AG09309 (cell line): ENCODE data around the gene KRT16.

Experiments used
- DNase-seq: peaks from one replicate; pipeline ENCODE4 v3.0.0-alpha.2; 2010; ENCODE audit warnings: low read depth
- H3K4me3 ChIP-seq: 2 replicates; pipeline ENCODE4 v1.5.1; 2011; ENCODE audit warnings: mild to moderate bottlenecking, low read depth, low read length, moderate library complexity; ENCODE audit not compliant: control insufficient read depth
- TF ChIP-seq, protein P1 (sequence below): IDR thresholded peaks from 2 replicates; pipeline ENCODE4 v1.5.1; 2011; ENCODE audit warnings: mild to moderate bottlenecking, low read depth, low read length, inconsistent platforms; ENCODE audit not compliant: insufficient read depth, control insufficient read depth; ENCODE audit errors: missing control alignments

Gene KRT16

DNA sequence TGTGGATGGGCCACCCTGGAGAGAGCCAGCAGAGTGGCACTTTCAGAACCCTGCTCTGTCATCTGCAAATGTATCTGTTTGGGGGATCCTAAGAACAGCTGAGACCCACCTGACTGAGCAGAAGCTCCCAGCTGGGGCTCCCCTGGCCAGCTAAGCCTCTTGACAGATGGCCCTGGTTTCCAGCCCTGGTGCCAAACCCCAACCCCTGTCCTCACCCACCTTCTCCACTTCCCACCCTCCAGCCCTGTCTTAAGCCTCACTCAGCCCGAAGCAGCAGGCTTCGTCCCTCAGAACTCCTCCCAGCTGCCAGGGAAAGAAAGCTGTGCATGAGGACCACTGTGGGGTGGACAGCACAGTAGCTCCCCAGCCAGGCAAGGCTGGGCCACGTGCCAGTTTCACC lies 37.2 kb downstream of the KRT16 start:
- TF ChIP-seq, protein P1, sequence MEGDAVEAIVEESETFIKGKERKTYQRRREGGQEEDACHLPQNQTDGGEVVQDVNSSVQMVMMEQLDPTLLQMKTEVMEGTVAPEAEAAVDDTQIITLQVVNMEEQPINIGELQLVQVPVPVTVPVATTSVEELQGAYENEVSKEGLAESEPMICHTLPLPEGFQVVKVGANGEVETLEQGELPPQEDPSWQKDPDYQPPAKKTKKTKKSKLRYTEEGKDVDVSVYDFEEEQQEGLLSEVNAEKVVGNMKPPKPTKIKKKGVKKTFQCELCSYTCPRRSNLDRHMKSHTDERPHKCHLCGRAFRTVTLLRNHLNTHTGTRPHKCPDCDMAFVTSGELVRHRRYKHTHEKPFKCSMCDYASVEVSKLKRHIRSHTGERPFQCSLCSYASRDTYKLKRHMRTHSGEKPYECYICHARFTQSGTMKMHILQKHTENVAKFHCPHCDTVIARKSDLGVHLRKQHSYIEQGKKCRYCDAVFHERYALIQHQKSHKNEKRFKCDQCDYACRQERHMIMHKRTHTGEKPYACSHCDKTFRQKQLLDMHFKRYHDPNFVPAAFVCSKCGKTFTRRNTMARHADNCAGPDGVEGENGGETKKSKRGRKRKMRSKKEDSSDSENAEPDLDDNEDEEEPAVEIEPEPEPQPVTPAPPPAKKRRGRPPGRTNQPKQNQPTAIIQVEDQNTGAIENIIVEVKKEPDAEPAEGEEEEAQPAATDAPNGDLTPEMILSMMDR: no peak
- H3K4me3 ChIP-seq: no peak overlapping the region
- no peak for DNase-seq

DNA sequence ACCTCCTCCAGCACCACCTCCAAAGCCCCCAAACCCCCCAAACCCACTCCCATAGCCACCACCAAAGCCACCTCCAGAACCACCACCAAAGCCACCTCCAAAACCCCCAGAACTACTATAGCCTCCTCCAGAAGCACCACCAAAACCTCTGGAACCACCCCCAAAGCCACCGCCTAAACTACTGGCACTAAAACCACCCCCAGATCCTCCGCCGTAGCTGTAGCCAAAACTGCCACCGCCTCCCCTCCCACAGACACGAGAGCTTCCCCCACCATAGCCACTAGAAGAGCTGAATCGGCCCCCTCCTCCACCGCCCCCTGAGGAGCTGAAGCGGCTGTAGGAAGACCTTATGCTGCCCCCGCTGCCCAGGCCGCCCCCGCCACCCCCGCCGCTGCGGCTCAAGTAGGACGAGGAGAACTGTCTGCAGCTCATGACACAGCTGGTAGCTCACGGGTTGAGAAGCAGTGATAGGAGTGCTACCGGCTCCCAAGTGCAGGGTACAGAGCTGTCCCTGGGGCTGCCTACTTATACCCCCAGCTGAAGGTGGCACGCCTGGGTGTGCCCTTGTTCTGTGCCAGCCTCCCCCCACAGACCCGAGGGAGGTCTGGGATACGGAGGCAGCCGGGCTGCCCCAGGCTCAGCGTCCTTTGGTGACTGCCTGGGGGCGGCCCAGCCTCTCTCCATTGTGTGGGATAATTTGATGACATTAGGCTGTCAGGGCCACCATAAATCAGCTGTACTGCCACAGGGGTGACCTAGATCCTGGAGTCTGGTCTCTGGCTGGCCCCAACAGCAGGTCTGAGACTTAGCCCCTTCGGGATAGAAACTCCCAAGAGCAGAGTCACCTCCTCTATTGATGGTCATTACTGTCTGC lies 40.8 kb downstream of the KRT16 start, which contains the start of gene KRT9:
KRT9 (minus strand) TSS at position 499 of the 874 bp plus-strand sequence; CDS start at position 432, 67 bp downstream.
- TF ChIP-seq, protein P1: no peak
- no peak for DNase-seq
- H3K4me3 ChIP-seq: no peak within 1 kb of the TSS

DNA sequence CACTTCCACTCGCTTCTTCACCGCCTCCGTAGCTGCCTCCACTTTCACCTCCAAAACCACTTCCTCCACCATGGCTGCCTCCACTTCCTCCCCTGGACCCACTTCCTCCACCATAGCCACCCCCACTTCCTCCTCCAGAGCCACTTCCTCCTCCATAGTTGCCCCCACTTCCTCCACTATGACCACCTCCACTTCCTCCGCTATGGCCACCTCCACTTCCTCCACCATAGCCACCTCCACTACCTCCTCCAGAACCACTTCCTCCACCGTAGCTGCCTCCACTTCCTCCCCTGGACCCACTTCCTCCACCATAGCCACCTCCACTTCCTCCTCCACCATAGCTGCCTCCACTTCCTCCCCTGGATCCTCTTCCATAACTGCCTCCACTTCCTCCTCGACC lies 45.2 kb downstream of the KRT16 start:
- TF ChIP-seq, protein P1: no peak
- no peak overlapping the region for H3K4me3 ChIP-seq
- no peak for DNase-seq

DNA sequence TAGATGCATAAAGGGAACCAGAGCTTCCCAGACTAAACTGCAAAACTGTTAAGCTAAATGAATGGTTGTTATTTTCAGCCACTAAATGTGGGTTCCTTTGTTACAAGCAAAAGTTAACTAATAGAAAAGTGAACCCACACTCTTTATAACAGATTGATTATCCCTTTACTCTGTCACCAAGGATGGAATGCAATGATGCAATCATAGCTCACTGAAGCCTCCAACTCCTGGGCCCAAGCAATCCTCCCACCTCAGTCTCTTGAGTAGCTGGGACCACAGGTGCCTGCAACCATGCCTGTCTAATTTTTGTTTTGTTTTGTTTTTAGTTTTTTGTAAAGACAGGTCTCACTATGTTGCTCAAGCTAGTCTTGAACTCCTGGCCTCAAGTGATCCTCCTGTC lies 47.2 kb downstream of the KRT16 start:
- no peak overlapping the region for H3K4me3 ChIP-seq
- DNase-seq: no peak
- TF ChIP-seq, protein P1: no peak

DNA sequence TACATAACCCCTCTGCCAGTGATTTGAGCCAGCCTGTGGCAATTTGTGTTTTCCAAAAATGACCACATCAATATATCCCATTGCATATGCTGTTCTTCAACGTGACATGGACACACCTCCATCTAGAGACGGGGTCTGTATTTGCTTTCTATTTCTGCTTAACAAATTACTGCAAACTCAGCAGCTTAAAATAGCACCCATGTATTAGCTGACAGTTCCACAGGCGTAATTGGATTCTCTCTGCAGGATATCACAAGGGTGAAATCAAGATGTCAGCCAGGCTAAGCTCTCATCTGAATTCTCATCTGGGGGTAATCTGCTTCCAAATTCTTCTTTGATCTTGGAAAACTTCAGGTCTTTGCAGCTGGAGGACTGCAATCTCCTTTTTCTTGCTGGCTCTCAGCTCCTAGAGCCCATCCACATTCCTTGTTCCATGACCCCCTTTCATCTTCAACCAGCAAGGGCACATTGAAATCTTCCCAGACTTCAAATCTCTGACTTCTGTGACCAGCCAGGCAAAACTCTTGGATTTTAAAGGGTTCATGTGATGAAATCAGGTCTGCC lies 48.9 kb downstream of the KRT16 start:
- TF ChIP-seq, protein P1: no peak
- no peak for DNase-seq
- H3K4me3 ChIP-seq: no peak overlapping the region

DNA sequence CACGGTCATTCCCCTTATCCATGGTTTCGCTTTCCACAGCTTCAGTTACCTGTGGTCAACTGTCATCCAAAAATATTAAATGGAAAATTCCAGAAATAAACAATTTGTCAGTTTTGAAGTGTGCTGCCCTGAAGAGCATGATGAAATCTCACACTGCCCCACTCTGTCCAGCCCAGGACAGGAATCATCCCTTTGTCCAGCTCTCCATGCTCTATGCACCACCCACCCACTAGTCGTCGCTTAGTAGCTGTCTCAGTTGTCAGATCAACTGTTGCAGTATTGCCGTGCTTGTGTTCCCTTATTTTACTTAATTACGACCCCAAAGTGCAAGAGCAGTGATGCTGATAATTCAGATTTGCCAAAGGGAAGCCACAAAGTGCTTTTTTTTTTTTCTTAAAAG lies 51.0 kb downstream of the KRT16 start:
- DNase-seq: no peak
- TF ChIP-seq, protein P1: no peak

More for the DNA sequence above, 51.0 kb downstream of the KRT16 start:
- no peak overlapping the region for H3K4me3 ChIP-seq
